Mucosa of stomach (tissue), 1 donor: ENCODE measurements around the gene ITPRIPL2.

Source experiments
- H3K27me3 ChIP-seq: one replicate; pipeline ENCODE4 v1.7.0; 2013; ENCODE audit warnings: mild to moderate bottlenecking, low read length; ENCODE audit not compliant: control insufficient read depth, insufficient read depth
- H3K36me3 ChIP-seq: one replicate; pipeline ENCODE4 v1.7.0; 2013; ENCODE audit warnings: low read length; ENCODE audit not compliant: control insufficient read depth, insufficient read depth
- H3K4me1 ChIP-seq: one replicate; pipeline ENCODE4 v1.7.0; 2013; ENCODE audit warnings: mild to moderate bottlenecking, low read length; ENCODE audit not compliant: control insufficient read depth, insufficient read depth
- H3K4me3 ChIP-seq: one replicate; pipeline ENCODE4 v1.7.0; 2013; ENCODE audit warnings: low read length
- H3K9ac ChIP-seq: one replicate; pipeline ENCODE4 v1.7.0; 2013; ENCODE audit warnings: mild to moderate bottlenecking, low read length, moderate library complexity
- H3K9me3 ChIP-seq: one replicate; pipeline ENCODE4 v1.7.0; 2013; ENCODE audit warnings: mild to moderate bottlenecking, low read length, moderate library complexity; ENCODE audit not compliant: control insufficient read depth
- donor health status: Pancreatic carcinoma.

The ITPRIPL2 gene

GRCh38 chr16:19140396-19140795 lies 26.6 kb downstream of the ITPRIPL2 start:
- Histone ChIP-seq H3K36me3 (no peaks in the 10 kb centered on the region), H3K9me3 (no peaks in the 10 kb centered on the region), H3K27me3 (no peaks in the 10 kb centered on the region), H3K9ac (no peak overlapping the region), H3K4me1 (peaks cover 17% of the 10 kb centered on the region), H3K4me3 (no peak overlapping the region)

- H3K27me3 ChIP-seq = no peaks in the 10 kb centered on the region
- H3K4me1 ChIP-seq = no peaks in the 10 kb centered on the region
- H3K4me3 ChIP-seq = no peak overlapping the region
- no peaks in the 10 kb centered on the region for H3K36me3 ChIP-seq
- H3K9me3 ChIP-seq = no peaks in the 10 kb centered on the region
- H3K9ac ChIP-seq = no peak overlapping the region
These were observed 29.3 kb downstream of the ITPRIPL2 start for GRCh38 chr16:19142939-19143598.

- Histone ChIP-seq H3K4me1 (no peaks in the 10 kb centered on the region), H3K36me3 (no peaks in the 10 kb centered on the region), H3K4me3 (no peak overlapping the region), H3K27me3 (no peaks in the 10 kb centered on the region), H3K9me3 (no peaks in the 10 kb centered on the region), H3K9ac (no peak overlapping the region)
These were observed 29.8 kb downstream of the ITPRIPL2 start for GRCh38 chr16:19143599-19143956.

- Histone ChIP-seq H3K27me3 (no peaks in the 10 kb centered on the region), H3K9me3 (no peaks in the 10 kb centered on the region), H3K36me3 (no peaks in the 10 kb centered on the region), H3K4me3 (no peak overlapping the region), H3K4me1 (no peaks in the 10 kb centered on the region), H3K9ac (no peak overlapping the region)
These were observed 31.2 kb downstream of the ITPRIPL2 start for GRCh38 chr16:19145010-19145409.

GRCh38 chr16:19147126-19147525 lies 33.4 kb downstream of the ITPRIPL2 start:
- Histone ChIP-seq H3K4me1 (no peaks in the 10 kb centered on the region), H3K9me3 (no peaks in the 10 kb centered on the region), H3K36me3 (no peaks in the 10 kb centered on the region), H3K4me3 (no peak overlapping the region), H3K27me3 (no peaks in the 10 kb centered on the region), H3K9ac (no peak overlapping the region)

GRCh38 chr16:19147627-19148026 lies 33.9 kb downstream of the ITPRIPL2 start:
- Histone ChIP-seq H3K27me3 (no peaks in the 10 kb centered on the region), H3K4me1 (no peaks in the 10 kb centered on the region), H3K4me3 (no peak overlapping the region), H3K36me3 (no peaks in the 10 kb centered on the region), H3K9ac (no peak overlapping the region), H3K9me3 (no peaks in the 10 kb centered on the region)

- H3K9me3 ChIP-seq = no peaks in the 10 kb centered on the region
- H3K9ac ChIP-seq = no peak overlapping the region
- H3K36me3 ChIP-seq = no peaks in the 10 kb centered on the region
- no peak overlapping the region for H3K4me3 ChIP-seq
- no peaks in the 10 kb centered on the region for H3K27me3 ChIP-seq
- no peaks in the 10 kb centered on the region for H3K4me1 ChIP-seq
These were observed 34.4 kb downstream of the ITPRIPL2 start for GRCh38 chr16:19148189-19148588.

- no peaks in the 10 kb centered on the region for H3K36me3 ChIP-seq
- H3K9me3 ChIP-seq = no peaks in the 10 kb centered on the region
- H3K27me3 ChIP-seq = no peaks in the 10 kb centered on the region
- no peak overlapping the region for H3K9ac ChIP-seq
- H3K4me3 ChIP-seq = no peak overlapping the region
- no peaks in the 10 kb centered on the region for H3K4me1 ChIP-seq
These were observed 37.5 kb downstream of the ITPRIPL2 start for GRCh38 chr16:19151310-19151709.

- no peaks in the 10 kb centered on the region for H3K36me3 ChIP-seq
- H3K27me3 ChIP-seq = no peaks in the 10 kb centered on the region
- no peaks in the 10 kb centered on the region for H3K9me3 ChIP-seq
- H3K9ac ChIP-seq = no peak overlapping the region
- H3K4me3 ChIP-seq = no peak overlapping the region
- H3K4me1 ChIP-seq = no peaks in the 10 kb centered on the region
These were observed 38.3 kb downstream of the ITPRIPL2 start for GRCh38 chr16:19152042-19152441.

GRCh38 chr16:19153876-19154275 lies 40.1 kb downstream of the ITPRIPL2 start:
- Histone ChIP-seq H3K9ac (no peak overlapping the region), H3K9me3 (no peaks in the 10 kb centered on the region), H3K27me3 (no peaks in the 10 kb centered on the region), H3K36me3 (no peaks in the 10 kb centered on the region), H3K4me1 (no peaks in the 10 kb centered on the region), H3K4me3 (no peak overlapping the region)

- H3K9ac ChIP-seq = no peak overlapping the region
- no peaks in the 10 kb centered on the region for H3K9me3 ChIP-seq
- no peaks in the 10 kb centered on the region for H3K27me3 ChIP-seq
- no peak overlapping the region for H3K4me3 ChIP-seq
- H3K36me3 ChIP-seq = no peaks in the 10 kb centered on the region
- H3K4me1 ChIP-seq = no peaks in the 10 kb centered on the region
These were observed 48.3 kb downstream of the ITPRIPL2 start for GRCh38 chr16:19162085-19162484.

- Histone ChIP-seq H3K9ac (no peak overlapping the region), H3K27me3 (no peaks in the 10 kb centered on the region), H3K36me3 (no peaks in the 10 kb centered on the region), H3K4me1 (no peaks in the 10 kb centered on the region), H3K9me3 (no peaks in the 10 kb centered on the region), H3K4me3 (no peak overlapping the region)
These were observed 49.5 kb downstream of the ITPRIPL2 start for GRCh38 chr16:19163215-19163614.

- peaks cover 2% of the 10 kb centered on the region for H3K27me3 ChIP-seq
- H3K4me3 ChIP-seq = no peak overlapping the region
- H3K9ac ChIP-seq = no peak overlapping the region
- H3K4me1 ChIP-seq = peaks cover 4% of the 10 kb centered on the region
- no peaks in the 10 kb centered on the region for H3K36me3 ChIP-seq
- no peaks in the 10 kb centered on the region for H3K9me3 ChIP-seq
These were observed 50.5 kb downstream of the ITPRIPL2 start for GRCh38 chr16:19164285-19164684.
